MCF 10A (cell line): ENCODE data around the gene PACSIN2. TPM values are rescaled to one million over a fixed set of nuclear protein-coding genes. Genes with fewer than 3 reads are reported as not detected.

Source experiments
- BruUV-seq: library from RNA; stranded (reverse); fragments of 400-500 nt; replicated peaks from 2 replicates; lab custom pipeline; 2021; lab: Mats Ljungman, UMichigan
- CTCF ChIA-PET: fragments of 300-600 bp; sonication (Branson Sonifier 250); formaldehyde crosslinking; extraction: SDS; loops from one replicate; lab custom pipeline; 2021; ENCODE audit warnings: antibody characterized with exemption, inconsistent platforms; lab: Yijun Ruan, JAX
- POLR2A ChIA-PET: fragments of 300-600, 350-650 bp; sonication (Branson Sonifier 250); formaldehyde crosslinking; extraction: SDS; loops from one replicate; lab custom pipeline; 2020; ENCODE audit warnings: antibody characterized with exemption, inconsistent platforms; lab: Yijun Ruan, JAX
- DNase-seq: peaks from one replicate; pipeline ENCODE4 v3.0.0-alpha.2; 2018; ENCODE audit not compliant: unreplicated experiment
- H3K27ac Mint-ChIP-seq: one replicate; pipeline ENCODE4 v1.8.0; 2022; ENCODE audit warnings: mild to moderate bottlenecking, low read depth, mixed read lengths; ENCODE audit not compliant: unreplicated experiment
- H3K27me3 Mint-ChIP-seq: one replicate; pipeline ENCODE4 v1.8.0; 2022; ENCODE audit warnings: mixed read lengths; ENCODE audit not compliant: insufficient read depth, unreplicated experiment
- H3K36me3 Mint-ChIP-seq: one replicate; pipeline ENCODE4 v1.8.0; 2022; ENCODE audit warnings: mild to moderate bottlenecking, moderate library complexity, mixed read lengths; ENCODE audit not compliant: insufficient read depth, unreplicated experiment
- H3K4me1 Mint-ChIP-seq: one replicate; pipeline ENCODE4 v1.8.0; 2022; ENCODE audit warnings: mixed read lengths; ENCODE audit not compliant: insufficient read depth, unreplicated experiment
- H3K4me3 Mint-ChIP-seq: one replicate; pipeline ENCODE4 v1.8.0; 2022; ENCODE audit warnings: mild to moderate bottlenecking, moderate library complexity, mixed read lengths; ENCODE audit not compliant: unreplicated experiment
- H3K9me3 Mint-ChIP-seq: one replicate; pipeline ENCODE4 v1.8.0; 2022; ENCODE audit warnings: mixed read lengths; ENCODE audit not compliant: unreplicated experiment
- intact Hi-C: fragments of 100-400 bp; cut with micrococcal nuclease; formaldehyde crosslinking; loops from 2 replicates; pipeline ENCODE4 v1.14.1; 2022
- total RNA-seq: library from RNA; stranded (reverse); gene quantifications from 2 replicates; pipeline ENCODE4 v1.2.3, GENCODE V29; 2022
- TF ChIP-seq, protein P1 (sequence below): fragments of 200-600 bp; IDR thresholded peaks from one replicate; pipeline ENCODE4 v1.8.0; 2022; ENCODE audit warnings: antibody characterized with exemption, mild to moderate bottlenecking; ENCODE audit not compliant: unreplicated experiment

PACSIN2 gene
- total RNA-seq, 1 experiment from 2014 or later: 67.3 TPM

GRCh38 chr22:42951093-42951710 lies 63.7 kb downstream of the PACSIN2 start:
- no peaks in the 10 kb centered on the region for H3K27me3 Mint-ChIP-seq
- no peak overlapping the region for H3K27ac Mint-ChIP-seq
- no peaks in the 10 kb centered on the region for H3K9me3 Mint-ChIP-seq
- TF ChIP-seq, protein P1, sequence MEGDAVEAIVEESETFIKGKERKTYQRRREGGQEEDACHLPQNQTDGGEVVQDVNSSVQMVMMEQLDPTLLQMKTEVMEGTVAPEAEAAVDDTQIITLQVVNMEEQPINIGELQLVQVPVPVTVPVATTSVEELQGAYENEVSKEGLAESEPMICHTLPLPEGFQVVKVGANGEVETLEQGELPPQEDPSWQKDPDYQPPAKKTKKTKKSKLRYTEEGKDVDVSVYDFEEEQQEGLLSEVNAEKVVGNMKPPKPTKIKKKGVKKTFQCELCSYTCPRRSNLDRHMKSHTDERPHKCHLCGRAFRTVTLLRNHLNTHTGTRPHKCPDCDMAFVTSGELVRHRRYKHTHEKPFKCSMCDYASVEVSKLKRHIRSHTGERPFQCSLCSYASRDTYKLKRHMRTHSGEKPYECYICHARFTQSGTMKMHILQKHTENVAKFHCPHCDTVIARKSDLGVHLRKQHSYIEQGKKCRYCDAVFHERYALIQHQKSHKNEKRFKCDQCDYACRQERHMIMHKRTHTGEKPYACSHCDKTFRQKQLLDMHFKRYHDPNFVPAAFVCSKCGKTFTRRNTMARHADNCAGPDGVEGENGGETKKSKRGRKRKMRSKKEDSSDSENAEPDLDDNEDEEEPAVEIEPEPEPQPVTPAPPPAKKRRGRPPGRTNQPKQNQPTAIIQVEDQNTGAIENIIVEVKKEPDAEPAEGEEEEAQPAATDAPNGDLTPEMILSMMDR: no peak
- peaks cover 54% of the 10 kb centered on the region for H3K4me1 Mint-ChIP-seq
- peaks cover 18% of the 10 kb centered on the region for H3K36me3 Mint-ChIP-seq
- ChIA-PET CTCF (interaction anchor here (0.6 kb wide), 1 partner anchor 328 kb away, joined by 3 read pairs; no protein-coding TSS in a partner anchor), POLR2A (no interaction called here)
- intact Hi-C loops: no loop called here
- BruUV-seq: no TSS peak
- no peak for DNase-seq
- H3K4me3 Mint-ChIP-seq: no peak overlapping the region

DNA sequence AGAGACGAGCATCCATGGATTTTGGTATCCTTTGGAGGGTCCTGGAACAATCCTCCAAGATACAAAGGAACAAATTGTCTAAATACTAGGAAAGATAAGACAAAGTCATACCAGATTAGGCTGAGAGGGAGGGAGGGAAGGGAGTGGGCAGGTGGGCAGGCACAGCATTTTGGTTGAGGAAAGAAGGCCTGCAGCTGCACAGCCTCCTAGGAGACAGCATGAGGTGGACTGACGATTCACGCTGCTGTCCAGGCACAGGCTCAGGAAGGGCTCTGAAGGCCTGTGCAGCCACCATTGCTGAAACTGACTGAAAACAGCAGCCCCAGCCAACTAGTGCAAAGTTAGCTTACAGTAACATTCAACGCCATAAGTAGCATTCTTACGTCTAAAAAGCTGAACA lies 64.7 kb downstream of the PACSIN2 start:
- no peaks in the 10 kb centered on the region for H3K27me3 Mint-ChIP-seq
- peaks cover 61% of the 10 kb centered on the region for H3K4me1 Mint-ChIP-seq
- intact Hi-C loops: no loop called here
- H3K36me3 Mint-ChIP-seq: peaks cover 14% of the 10 kb centered on the region
- no peak overlapping the region for H3K27ac Mint-ChIP-seq
- CTCF ChIA-PET: no interaction called here
- no TSS peak for BruUV-seq
- no peak for DNase-seq
- H3K9me3 Mint-ChIP-seq: no peaks in the 10 kb centered on the region
- H3K4me3 Mint-ChIP-seq: no peak overlapping the region
- TF ChIP-seq, protein P1: no peak
- POLR2A ChIA-PET: interaction anchor here (1.0 to 1.4 kb wide), 2 partner anchors 9 to 14 kb away, joined by 4 read pairs; no protein-coding TSS in a partner anchor

DNA sequence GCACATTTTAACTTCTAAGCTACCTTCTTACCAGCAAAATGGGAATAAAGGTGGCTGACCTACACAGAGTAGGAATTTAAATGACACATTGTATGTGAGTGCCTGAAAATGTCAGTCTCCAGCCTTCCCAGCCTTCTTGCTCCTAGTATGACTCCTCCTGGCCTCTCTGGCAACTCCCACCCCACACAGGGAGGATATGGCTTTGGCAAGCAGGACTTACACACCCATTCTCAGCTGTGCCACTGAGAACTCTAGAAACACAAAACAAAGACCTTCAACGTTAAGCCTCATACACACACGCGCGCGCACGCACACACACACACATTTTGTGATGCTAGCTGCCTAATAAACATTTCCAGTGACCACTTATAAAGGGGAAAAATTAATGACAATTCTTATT lies 65.8 kb downstream of the PACSIN2 start:
- TF ChIP-seq, protein P1: no peak
- Mint-ChIP-seq H3K4me1 (peaks cover 54% of the 10 kb centered on the region), H3K4me3 (no peak overlapping the region), H3K9me3 (no peaks in the 10 kb centered on the region), H3K27ac (peak overlapping the region; percentile 53), H3K27me3 (no peaks in the 10 kb centered on the region), H3K36me3 (peaks cover 4% of the 10 kb centered on the region)
- intact Hi-C loops: no loop called here
- ChIA-PET POLR2A (interaction anchor here (1.1 to 1.4 kb wide), 3 partner anchors 9 to 16 kb away, joined by 4 to 5 read pairs (median 5); no protein-coding TSS in a partner anchor), CTCF (no interaction called here)
- peak; percentile 54 for DNase-seq
- BruUV-seq: no TSS peak

GRCh38 chr22:42948294-42948693 lies 66.7 kb downstream of the PACSIN2 start:
- no peak for DNase-seq
- peaks cover 48% of the 10 kb centered on the region for H3K4me1 Mint-ChIP-seq

More at GRCh38 chr22:42948294-42948693, 66.7 kb downstream of the PACSIN2 start:
- CTCF ChIA-PET: no interaction called here
- POLR2A ChIA-PET: interaction anchor here (0.7 to 1.3 kb wide), 4 partner anchors 8 to 202 kb away, joined by 3 to 5 read pairs (median 3); no protein-coding TSS in a partner anchor
- H3K27me3 Mint-ChIP-seq: no peaks in the 10 kb centered on the region
- no peaks in the 10 kb centered on the region for H3K9me3 Mint-ChIP-seq
- no peak overlapping the region for H3K4me3 Mint-ChIP-seq
- H3K27ac Mint-ChIP-seq: no peak overlapping the region
- BruUV-seq: no TSS peak
- intact Hi-C loops: no loop called here
- TF ChIP-seq, protein P1: no peak
- peaks cover 5% of the 10 kb centered on the region for H3K36me3 Mint-ChIP-seq
